RPMI8226 (cell line): ENCODE data around the gene CRLF1.
A peak's percentile ranks its signal among the peaks of the same experiment; 100 is the strongest.

ENCODE experiments used
- DNase-seq: peaks from one replicate; pipeline ENCODE4 v3.0.0-alpha.2; 2015

Gene CRLF1

DNA sequence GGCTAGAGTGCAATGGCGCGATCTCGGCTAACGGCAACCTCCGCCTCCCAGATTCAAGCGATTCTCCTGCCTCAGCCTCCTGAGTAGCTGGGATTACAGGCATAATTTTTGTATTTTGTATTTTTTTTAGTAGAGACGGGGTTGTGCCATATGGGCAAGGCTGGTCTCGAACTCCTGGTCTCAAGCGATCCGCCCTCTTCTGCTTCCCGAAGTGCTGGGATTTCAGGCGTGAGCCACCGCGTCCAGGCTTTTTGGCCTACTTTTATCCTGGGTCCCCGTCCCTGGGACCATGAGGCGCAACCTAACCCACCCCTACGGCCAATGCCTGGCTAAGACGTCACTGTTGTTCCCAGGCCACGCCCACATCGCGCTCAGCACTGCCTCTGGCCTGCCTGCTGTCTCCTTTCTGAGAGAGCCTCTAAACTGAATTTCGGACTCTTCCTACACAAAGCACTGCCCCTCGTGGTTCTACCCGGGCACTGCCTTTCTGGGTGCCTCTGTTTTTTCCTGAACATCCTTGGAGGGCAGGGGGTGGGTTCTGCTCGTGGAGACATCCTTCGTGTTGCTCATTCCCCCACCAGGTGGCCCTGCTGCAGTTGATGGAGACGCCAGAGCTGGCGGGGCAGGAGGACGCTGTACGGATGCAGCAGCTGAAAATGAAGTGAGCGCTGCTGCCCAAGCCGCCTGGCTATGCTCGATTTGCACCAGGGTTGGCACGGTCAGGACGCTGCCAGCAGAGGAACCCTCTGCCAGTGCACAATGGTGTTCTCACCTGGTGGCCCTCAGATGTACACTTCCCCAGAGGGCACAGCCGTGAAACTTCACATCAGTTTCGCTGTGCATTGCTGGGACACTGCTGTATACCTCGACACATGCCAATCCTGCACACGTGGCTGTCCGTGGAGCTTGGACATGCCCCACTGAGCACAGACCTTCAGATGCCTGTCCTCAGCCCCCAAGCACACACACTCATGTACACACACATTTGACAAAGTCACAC lies 16.0 kb downstream of the CRLF1 start:
- no peak for DNase-seq

DNA sequence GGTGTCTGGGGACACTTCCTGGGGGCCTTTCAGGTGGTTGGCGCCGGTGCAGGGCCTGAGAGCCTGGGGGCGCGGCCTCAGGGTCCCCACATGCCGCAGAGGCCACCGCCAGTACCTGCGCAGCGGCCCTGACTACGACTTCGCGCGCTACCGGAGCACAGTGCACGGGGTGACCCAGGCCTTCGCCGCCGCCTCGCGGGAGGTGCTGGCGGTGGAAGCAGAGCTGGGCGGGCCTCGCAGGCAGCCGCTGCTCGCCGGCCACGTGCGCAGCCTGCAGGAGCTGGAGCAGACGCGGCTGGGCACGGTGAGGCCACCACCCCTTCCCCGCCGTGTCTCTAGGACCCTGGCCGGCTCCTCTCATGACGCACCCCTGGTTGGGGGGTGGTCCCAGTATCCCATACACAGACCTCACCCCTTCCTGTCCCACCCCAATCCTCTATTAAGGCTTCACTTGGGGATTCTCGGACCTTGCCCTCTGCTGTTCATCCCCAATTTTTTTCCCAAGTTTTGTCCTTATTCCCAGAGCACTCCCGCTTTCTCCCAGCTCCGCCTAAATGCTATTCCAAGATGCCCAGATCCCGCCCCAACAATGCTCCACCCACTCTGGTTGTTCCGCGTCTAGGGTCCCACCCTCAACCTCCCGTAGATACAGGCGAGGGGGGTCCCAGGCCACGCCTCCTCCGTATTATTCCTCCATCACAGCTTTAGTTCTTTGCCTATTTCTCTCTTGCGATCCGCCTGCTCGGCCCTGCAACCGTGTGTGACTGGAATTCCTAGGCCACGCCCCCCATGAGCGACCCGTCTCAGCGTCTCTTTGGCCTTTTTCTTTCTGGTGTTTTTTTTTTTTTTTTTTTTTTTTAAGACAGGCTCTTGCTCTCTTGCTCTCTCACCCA lies 17.0 kb downstream of the CRLF1 start:
- DNase-seq = peak; percentile 86

DNA sequence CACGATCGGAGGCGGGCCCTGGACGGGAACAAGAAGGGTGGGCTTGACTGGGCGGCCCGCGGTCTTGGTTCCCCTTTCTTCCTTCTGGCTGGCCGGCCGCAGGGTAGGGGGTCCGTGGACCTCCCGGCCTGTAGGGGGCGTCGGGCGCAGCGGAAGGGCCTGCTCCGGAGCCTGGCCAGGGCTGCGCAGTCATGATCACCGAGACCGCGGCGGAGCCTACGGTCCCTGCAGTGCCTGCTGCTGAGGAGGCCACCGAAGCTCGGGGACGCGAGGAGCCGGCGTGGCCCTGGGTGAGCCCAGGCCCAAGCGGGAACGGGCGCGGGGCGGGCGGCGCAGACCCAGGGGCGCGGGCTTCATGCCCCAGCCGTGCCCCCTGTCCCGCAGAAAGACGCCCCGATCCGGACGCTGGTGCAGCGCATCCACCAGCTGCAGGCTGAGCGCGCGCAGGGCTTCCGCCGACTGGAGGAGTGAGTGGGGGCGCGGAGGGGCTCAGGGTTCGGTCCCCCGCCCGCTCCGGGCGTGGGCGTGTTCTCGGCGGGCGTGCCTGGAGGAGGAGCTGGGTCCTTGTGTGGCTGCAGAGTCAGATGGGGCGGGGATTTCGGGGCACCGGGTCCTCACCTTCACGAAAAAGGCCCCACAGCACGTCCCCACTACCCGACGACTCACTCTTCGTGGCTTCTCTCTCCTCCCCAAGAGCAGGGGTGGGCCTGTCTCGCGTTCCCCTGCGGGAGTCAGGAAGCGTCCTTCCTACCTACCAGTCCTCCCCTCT lies 17.8 kb downstream of the CRLF1 start, which contains the start of gene REX1BD:
REX1BD (plus strand) TSS at position 188 of the 769 bp plus-strand sequence; CDS start at position 192, 4 bp downstream.
- DNase-seq = peak; percentile 91

DNA sequence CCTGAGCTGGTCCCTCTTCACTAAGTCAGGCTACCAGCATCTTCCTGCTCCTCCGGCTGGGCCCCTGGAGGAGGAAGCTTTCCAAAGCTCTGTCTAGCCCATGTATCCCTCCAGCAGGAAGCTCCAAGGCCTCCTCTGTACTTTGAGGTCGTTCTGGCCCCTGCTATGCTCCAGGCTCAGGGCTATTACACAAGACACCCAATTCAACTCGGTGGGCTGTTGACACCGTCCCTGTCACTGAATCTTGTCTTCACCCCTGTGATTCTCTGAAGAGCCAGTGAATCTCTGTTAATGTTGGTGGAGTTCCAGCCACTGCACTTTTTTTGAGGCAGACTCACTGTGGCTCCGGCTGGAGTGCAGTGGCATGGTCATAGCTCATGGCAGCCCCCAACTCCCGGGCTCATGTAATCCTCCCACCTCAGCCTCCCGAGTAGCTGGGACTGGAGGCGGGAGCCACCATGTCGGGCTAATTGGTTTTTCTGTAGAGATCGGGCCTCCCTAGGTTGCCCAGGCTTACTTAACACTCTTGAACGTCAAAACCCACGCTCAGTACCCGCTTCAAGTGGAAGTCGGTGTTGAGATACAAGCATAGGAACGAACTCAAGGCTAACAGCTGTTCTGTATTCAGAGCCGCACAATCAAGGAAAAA lies 18.5 kb downstream of the CRLF1 start:
- DNase-seq = no peak

DNA sequence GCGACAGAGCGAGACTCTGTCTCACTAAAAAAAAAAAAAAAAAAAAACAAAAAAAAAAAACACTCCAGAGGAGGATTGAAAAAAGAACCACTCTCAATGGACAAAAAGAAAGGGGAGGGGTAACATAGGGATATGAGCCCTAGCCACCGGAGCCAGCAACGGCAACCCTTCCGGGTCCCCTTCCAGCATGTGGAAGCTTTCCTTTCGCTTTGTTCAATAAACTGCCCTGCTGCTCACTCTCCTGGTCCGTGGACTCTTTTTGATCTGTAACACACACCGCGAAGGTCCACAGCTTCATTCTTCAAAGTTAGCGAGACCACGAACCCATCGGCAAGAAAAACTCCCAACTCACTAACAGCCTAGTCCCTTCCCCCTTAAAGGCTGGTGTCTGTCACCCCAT lies 19.0 kb downstream of the CRLF1 start:
- DNase-seq = no peak

DNA sequence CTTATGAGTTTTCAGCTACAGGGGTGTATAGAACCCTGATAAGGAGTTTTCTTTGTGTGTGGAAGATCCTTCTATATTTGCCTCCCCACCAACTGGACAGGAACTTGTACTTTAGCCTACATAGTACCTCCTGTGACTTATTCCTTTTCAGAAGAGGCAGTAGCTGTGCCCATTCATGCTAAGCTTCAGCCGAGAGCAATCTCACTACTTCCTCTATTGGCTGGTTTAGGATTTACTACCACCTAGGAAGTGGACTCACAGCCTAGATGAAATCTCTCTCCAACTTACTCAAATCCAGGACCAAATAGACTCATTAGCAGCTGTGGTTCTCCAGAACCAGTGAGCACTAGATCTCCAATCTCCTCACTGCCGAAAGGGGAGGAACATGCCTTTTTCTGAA lies 20.3 kb downstream of the CRLF1 start:
- DNase-seq = no peak

DNA sequence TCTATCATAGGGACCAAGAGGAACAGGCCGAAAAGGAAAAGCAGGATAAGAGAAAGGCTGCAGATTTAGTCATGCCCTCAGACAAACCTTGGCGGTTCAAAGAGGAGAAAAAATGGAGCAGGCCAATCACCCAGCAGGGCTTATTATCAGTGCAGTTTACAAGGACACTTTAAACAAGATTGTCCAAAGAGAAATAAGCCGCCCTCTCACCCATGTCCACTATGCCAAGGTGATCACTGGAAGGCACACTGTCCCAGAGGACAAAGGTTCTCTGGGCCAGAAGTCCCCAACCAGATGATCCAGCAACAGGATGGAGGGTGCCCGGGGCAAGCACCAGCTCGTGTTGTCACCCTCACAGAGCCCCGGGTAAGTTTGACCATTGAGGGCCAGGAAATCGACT lies 26.3 kb downstream of the CRLF1 start:
- no peak for DNase-seq

DNA sequence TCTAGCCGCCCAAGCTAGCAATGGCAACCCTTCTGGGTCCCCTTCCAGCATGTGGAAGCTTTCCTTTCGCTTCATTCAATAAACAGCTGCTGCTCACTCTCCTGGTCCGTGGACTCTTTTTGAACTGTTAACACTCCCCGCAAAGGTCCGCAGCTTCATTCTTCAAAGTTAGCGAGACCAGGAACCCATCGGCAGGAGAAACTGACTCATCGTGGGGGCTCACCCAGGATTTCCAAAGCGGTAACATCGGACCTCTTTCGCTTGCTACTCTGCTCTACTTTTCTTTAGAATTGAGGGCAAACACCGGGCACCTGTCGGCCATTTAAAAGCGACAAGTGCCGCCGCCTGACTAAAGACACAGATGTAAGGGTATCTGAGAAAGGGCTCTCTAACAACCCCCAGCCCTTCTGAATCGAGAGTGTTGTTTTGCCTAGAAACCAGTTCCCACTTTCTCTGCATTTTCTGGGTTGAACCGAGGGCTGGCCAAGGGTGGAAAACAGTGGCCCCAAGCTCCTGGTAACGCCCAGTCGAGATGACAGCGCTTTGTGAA lies 29.2 kb downstream of the CRLF1 start:
- DNase-seq = no peak

DNA sequence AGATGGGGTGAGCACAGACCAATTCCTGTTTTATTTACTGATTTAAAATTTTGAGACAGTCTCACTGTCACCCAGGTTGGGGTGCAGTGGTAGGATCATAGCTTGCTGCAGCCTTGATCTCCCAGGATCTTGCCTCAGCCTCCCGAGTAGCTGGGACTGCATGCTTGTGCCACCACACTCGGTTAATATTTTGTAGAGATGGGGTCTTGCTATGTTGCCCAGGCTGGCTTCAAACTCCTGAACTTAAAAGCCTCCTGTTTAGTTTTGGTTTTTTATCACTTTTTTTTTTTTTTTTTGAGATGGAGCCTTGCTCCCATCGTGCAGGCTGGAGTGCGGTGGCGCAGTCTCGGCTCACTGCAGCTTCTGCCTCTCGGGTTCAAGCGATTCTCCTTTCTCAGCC lies 30.2 kb downstream of the CRLF1 start:
- DNase-seq = no peak

DNA sequence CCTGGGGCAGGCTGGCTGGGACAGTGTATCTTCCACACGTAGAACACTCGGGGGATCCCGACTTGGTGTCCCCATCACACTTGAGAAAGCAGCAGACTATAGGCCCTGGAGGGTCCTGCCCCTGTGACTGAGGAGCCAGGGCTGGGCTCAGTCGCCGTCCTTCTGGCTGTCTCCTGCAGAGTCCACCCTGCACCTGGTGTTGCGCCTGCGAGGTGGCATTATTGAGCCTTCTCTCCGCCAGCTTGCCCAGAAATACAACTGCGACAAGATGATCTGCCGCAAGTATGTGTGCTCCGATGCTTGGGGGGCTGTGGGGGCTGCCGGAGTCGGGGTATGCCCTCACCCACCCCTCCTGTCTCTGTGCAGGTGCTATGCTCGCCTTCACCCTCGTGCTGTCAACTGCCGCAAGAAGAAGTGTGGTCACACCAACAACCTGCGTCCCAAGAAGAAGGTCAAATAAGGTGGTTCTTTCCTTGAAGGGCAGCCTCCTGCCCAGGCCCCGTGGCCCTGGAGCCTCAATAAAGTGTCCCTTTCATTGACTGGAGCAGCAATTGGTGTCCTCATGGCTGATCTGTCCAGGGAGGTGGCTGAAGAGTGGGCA lies 31.8 kb downstream of the CRLF1 start:
- no peak for DNase-seq

DNA sequence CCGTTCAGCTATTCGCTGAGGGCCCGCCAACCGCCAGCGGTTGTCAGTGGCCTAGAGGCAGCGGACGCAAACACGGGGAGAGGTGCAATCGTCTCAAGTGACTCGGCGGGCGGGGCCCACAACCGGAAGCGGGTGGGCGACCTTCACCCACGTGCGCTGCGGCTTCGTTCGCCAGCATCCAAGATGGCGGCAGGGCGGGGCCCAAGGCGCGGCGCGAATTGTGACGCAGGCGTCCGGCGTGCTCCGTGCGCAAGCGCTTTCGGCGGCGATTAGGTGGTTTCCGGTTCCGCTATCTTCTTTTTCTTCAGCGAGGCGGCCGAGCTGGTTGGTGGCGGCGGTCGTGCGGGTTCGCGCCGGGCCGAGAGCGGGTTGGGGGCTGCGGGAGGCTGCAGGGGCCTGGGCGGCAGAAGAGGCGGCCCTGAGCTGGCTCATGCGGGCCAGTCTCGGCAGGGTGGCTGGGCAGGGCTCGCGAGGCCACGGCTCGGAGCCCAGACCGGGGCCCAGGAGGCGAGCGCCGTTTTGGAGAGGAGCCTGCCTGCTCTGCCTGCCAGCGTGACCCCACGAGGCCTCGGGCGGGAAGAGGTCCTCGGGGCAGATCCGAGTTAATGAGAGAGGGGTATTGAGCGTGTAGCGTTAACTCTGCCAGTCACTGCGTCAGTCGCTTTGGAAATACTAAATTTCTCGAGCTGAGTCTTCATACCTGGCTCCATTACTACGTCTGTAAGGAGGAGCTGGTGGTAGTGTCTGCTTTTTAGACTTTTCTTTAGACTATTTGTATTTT lies 34.8 kb downstream of the CRLF1 start, which contains the start of gene UBA52:
UBA52 (plus strand) TSS at position 294 of the 781 bp plus-strand sequence. CDS start 1,444 bp downstream, outside the sequence.
- DNase-seq = peak; percentile 99

DNA sequence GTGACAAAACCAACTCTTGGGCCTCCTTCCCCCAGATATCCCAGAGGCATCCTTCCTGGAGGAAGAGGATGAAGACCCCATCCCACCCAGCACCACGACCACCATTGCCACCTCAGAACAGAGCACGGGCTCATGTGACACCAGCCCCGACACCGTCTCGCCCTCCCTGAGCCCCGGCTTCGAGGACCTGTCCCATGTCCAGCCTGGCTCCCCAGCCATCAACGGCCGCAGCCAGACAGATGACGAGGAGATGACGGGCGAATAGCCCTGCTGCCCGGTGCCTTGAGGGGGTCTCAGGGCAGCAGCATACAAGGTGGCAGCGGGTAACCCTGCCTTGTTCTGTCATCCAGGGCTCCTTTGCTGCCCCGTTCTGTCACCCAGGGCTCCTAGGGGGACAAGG lies 38.2 kb downstream of the CRLF1 start:
- no peak for DNase-seq

DNA sequence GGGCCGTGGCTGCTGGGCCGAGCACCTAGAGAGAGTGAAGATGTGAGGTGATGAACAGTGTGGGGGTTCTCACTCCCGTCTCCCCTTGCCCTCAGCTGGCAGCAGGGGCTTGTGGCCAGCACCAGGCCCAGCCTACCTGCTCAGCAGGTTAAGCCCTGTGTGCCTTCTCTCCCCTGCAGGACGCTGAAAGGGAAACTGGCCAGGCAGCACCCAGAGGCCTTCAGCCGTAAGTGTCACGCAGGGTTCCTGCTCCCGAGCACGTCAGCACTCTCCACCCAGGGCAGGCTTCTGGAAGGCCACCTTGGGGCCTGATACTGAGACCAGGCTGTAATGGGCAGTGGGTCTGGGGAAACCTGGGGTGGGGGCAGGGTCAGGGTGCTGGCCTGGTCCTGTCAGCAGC lies 39.6 kb downstream of the CRLF1 start:
- DNase-seq = no peak

DNA sequence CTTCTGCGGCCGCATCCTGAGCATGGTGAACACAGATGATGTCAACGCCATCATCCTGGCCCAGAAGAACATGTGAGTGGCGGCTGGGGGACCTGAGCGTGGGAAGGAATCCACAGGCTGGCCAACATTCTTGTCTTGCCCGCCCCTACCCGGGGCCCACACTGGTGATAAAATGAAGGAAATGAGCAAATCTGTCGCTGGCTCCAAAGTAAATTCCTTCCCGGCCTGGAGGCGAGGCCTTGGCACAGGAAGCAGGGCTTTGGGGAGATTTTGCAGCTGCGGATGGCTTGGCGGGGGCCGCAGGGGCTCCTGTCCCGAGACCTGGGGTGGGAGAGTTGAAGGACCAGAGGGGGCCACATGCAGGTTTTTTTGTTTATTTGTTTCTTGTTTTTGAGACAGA lies 44.5 kb downstream of the CRLF1 start:
- DNase-seq = no peak

DNA sequence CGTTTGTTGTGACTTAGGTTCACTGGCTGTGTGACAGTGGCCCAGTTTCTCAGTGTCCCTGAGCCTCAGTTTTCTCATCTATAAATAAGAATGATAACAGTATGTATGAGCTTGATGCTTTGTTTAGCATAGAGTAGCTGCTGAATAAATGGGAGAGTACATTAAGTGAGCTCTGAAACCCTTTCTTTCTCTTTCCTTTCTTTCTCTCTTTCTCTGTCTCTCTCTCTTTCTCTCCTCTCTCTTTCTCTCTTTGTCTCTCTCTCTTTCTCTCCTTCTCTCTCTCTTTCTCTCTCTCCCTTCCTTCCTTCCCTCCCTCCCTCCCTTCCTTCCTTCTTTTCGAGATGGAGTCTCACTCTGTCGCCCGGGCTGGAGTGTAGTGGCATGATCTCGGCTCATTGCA lies 46.9 kb downstream of the CRLF1 start:
- DNase-seq = no peak

DNA sequence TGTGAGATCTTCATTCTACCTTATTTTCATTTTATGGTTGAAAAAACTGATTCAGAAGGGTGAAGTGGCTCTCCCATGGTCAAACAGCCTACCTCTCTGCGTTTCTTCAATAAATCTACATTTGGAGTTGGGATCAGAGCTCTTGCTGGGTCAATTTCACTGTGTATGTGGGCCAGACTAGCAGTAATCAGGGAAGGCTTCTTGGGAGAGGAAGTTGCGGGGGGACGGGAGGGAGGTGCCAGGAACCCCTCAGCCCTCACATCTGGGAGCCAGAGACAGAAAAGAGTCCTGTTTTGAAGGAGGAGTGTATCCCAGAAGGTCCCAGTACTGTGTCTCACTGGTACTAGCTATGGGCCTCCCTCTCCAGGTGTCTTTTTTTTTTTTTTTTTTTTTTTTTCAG lies 48.0 kb downstream of the CRLF1 start:
- no peak for DNase-seq

DNA sequence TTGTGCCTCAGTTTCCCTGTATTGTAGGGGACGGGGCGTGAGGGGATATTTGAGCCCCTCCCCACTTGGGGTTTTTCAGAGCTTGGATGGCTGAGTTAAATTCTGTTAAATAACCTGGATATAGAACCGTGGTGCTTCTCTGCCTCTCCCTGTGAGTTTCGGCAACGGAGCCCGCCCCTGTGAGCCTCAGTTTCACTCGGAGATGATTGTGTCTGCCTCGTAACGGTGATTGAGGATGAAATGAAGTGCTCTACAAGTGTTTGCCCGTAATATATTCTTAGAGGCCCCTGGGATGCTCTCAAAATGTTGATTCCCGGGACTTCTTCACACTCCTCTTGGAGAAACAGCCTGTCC lies 48.4 kb downstream of the CRLF1 start:
- no peak for DNase-seq

DNA sequence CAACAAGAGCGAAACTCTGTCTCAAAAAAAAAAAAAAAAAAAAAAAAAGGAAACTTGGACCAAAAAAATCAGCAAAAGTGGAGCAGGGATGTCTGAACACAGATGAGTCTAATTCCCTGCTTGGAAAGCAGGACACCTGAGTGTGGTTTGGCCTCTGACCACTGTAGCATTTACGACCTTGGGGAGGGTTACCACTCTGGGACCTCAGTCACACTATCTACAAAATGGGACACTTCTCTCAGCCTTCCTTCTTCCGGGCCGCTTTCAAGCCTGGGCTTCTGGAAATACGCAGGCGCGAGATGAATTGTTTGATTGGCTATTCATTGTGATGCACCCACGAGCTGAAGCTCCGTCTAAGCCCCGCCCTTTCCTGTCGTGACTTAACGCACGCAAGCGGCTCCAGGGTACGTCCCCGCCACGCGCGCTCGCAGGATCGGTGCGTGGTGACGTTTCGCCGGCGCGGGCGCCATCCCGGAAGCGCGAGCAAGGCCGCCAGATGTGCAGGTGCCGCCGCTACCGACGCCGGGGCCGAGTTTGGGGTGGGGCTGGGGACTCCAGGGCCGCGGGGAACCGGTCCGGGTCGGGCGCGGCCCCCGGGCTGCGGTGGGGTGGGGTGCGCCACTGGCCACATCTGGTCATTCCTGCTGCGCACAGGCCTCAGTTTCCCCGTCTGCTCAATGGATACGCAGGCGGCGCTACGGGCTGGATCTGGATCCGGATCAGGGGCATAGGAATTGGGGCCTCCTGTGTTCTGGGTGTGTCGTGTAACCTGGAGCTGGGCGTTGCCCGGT lies 49.0 kb downstream of the CRLF1 start, which contains the start of gene KXD1:
KXD1 (plus strand) TSS at position 460 of the 791 bp plus-strand sequence. CDS start 4,187 bp downstream, outside the sequence.
- DNase-seq = peak; percentile 100

DNA sequence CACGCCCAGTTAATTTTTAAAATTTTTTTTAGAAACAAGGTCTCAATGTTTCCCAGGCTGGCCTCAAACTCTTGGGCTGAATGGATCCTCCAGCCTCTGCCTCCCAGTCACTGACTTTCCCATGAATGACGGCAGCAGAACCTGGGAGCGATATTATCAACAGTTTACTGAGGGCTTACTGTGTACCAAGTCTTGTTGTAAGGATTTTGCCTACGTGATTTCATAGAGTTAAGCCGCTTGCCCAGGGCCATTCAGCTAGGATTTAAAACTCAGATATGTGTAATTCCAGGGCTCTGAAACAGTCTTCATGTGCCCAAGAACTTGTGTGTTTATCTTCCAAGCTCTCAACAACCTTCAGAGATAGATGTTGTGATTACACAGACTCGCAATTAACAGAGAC lies 55.0 kb downstream of the CRLF1 start:
- DNase-seq = no peak
